ENCODE measurements around the gene NRCAM. TPM values are rescaled to one million over a fixed set of nuclear protein-coding genes. Genes with fewer than 3 reads are reported as not detected.

Gene NRCAM
- total RNA-seq, 1 experiment from 2014 or later, result 2.7 TPM

- DNase-seq (ENCODE audit: low spot score) (no peak), ATAC-seq (no peak)
- Mint-ChIP-seq H3K27me3 (ENCODE audit: low read depth) (no peaks in the 10 kb centered on the region), H3K4me3 (no peak overlapping the region), H3K27ac (no peak overlapping the region), H3K4me1 (no peaks in the 10 kb centered on the region; the same call in 1 of the 2 replicates), H3K9me3 (peaks cover 5% of the 10 kb centered on the region; the same call in 1 of the 2 replicates), H3K36me3 (no peaks in the 10 kb centered on the region)
- ChIA-PET CTCF (no interaction called here), POLR2A (no interaction called here)
- TF ChIP-seq TP53 (CRISPR knock-in tag; IDR thresholded peaks at IDR 0.05) (no peak), MLX (CRISPR knock-in tag; IDR thresholded peaks at IDR 0.05) (no peak), TCF7 (CRISPR knock-in tag; IDR thresholded peaks at IDR 0.05; ENCODE audit: low read depth) (no peak), GTF2I (CRISPR knock-in tag; conservative IDR thresholded peaks at IDR 0.05) (no peak), ATF1 (CRISPR knock-in tag; IDR thresholded peaks at IDR 0.05) (no peak), MYBL2 (CRISPR knock-in tag; IDR thresholded peaks at IDR 0.05) (no peak), ATF6 (CRISPR knock-in tag; IDR thresholded peaks at IDR 0.05) (no peak), NFATC4 (CRISPR knock-in tag; IDR thresholded peaks at IDR 0.05) (no peak), SOX15 (CRISPR knock-in tag; IDR thresholded peaks at IDR 0.05) (no peak), SP1 (CRISPR knock-in tag; conservative IDR thresholded peaks at IDR 0.05) (no peak), NR1H2 (CRISPR knock-in tag; IDR thresholded peaks at IDR 0.05) (no peak), EMX1 (CRISPR knock-in tag; IDR thresholded peaks at IDR 0.05) (no peak), AFF4 (CRISPR knock-in tag; IDR thresholded peaks at IDR 0.05; ENCODE audit: borderline replicate concordance) (no peak), GRHL2 (CRISPR knock-in tag; IDR thresholded peaks at IDR 0.05; ENCODE audit: insufficient replicate concordance, severe bottlenecking) (no peak), HMGXB4 (CRISPR knock-in tag; IDR thresholded peaks at IDR 0.05) (no peak), ZBTB21 (CRISPR knock-in tag; IDR thresholded peaks at IDR 0.05; ENCODE audit: borderline replicate concordance) (no peak)
- TF ChIP-seq, protein P1, sequence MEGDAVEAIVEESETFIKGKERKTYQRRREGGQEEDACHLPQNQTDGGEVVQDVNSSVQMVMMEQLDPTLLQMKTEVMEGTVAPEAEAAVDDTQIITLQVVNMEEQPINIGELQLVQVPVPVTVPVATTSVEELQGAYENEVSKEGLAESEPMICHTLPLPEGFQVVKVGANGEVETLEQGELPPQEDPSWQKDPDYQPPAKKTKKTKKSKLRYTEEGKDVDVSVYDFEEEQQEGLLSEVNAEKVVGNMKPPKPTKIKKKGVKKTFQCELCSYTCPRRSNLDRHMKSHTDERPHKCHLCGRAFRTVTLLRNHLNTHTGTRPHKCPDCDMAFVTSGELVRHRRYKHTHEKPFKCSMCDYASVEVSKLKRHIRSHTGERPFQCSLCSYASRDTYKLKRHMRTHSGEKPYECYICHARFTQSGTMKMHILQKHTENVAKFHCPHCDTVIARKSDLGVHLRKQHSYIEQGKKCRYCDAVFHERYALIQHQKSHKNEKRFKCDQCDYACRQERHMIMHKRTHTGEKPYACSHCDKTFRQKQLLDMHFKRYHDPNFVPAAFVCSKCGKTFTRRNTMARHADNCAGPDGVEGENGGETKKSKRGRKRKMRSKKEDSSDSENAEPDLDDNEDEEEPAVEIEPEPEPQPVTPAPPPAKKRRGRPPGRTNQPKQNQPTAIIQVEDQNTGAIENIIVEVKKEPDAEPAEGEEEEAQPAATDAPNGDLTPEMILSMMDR (IDR thresholded peaks at IDR 0.05), result no peak
- TF ChIP-seq, protein P2, sequence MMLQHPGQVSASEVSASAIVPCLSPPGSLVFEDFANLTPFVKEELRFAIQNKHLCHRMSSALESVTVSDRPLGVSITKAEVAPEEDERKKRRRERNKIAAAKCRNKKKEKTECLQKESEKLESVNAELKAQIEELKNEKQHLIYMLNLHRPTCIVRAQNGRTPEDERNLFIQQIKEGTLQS (CRISPR knock-in tag; conservative IDR thresholded peaks at IDR 0.05), result no peak
- TF ChIP-seq, protein P3, sequence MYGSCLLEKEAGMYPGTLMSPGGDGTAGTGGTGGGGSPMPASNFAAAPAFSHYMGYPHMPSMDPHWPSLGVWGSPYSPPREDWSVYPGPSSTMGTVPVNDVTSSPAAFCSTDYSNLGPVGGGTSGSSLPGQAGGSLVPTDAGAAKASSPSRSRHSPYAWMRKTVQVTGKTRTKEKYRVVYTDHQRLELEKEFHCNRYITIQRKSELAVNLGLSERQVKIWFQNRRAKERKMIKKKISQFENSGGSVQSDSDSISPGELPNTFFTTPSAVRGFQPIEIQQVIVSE (CRISPR knock-in tag; IDR thresholded peaks at IDR 0.05; ENCODE audit: borderline replicate concordance), result no peak
- TF ChIP-seq, protein P4, sequence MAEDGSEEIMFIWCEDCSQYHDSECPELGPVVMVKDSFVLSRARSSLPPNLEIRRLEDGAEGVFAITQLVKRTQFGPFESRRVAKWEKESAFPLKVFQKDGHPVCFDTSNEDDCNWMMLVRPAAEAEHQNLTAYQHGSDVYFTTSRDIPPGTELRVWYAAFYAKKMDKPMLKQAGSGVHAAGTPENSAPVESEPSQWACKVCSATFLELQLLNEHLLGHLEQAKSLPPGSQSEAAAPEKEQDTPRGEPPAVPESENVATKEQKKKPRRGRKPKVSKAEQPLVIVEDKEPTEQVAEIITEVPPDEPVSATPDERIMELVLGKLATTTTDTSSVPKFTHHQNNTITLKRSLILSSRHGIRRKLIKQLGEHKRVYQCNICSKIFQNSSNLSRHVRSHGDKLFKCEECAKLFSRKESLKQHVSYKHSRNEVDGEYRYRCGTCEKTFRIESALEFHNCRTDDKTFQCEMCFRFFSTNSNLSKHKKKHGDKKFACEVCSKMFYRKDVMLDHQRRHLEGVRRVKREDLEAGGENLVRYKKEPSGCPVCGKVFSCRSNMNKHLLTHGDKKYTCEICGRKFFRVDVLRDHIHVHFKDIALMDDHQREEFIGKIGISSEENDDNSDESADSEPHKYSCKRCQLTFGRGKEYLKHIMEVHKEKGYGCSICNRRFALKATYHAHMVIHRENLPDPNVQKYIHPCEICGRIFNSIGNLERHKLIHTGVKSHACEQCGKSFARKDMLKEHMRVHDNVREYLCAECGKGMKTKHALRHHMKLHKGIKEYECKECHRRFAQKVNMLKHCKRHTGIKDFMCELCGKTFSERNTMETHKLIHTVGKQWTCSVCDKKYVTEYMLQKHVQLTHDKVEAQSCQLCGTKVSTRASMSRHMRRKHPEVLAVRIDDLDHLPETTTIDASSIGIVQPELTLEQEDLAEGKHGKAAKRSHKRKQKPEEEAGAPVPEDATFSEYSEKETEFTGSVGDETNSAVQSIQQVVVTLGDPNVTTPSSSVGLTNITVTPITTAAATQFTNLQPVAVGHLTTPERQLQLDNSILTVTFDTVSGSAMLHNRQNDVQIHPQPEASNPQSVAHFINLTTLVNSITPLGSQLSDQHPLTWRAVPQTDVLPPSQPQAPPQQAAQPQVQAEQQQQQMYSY (CRISPR knock-in tag; IDR thresholded peaks at IDR 0.05), result no peak
Measured at GRCh38 chr7:108370616-108371015, 85.6 kb downstream of the NRCAM start.
